GM18499 (cell line): ENCODE measurements around the gene XPNPEP1.
"Not testable (repeated sequence)": the region's sequence is repeated elsewhere in the genome, so short reads cannot be mapped to it uniquely, and the experiment has no call there.

Source experiments
- ATAC-seq: cut with Tn5 transposase; IDR thresholded peaks from one replicate; pipeline ENCODE4 v1.9.1; 2021; ENCODE audit warnings: moderate number of reproducible peaks; ENCODE audit not compliant: insufficient read depth, unreplicated experiment

Gene XPNPEP1

GRCh38 chr10:109926061-109926745 lies 2.9 kb upstream of the XPNPEP1 start:
- no peak for ATAC-seq

GRCh38 chr10:109924967-109925620 lies 1.8 kb upstream of the XPNPEP1 start:
- ATAC-seq, result no peak

DNA sequence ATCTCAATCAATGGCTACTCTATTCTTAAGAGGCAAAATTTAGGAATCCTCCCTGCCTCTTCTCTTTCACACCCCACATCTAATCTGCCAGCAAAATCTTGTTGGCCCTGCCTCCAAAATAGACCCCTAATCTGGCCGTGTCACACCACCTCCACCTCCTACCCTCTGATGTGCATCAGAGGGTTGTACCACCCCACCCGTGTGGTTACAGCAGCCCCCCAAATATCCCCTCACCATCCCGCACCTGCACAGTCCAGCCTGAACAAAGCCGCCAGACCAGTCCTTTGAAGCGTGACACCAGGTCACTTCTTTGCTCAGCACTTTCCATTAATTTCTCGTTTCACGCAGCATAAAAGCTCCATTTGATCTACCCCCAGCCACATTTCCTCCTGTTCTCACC lies 776 bp upstream of the XPNPEP1 start:
- ATAC-seq, result no peak

DNA sequence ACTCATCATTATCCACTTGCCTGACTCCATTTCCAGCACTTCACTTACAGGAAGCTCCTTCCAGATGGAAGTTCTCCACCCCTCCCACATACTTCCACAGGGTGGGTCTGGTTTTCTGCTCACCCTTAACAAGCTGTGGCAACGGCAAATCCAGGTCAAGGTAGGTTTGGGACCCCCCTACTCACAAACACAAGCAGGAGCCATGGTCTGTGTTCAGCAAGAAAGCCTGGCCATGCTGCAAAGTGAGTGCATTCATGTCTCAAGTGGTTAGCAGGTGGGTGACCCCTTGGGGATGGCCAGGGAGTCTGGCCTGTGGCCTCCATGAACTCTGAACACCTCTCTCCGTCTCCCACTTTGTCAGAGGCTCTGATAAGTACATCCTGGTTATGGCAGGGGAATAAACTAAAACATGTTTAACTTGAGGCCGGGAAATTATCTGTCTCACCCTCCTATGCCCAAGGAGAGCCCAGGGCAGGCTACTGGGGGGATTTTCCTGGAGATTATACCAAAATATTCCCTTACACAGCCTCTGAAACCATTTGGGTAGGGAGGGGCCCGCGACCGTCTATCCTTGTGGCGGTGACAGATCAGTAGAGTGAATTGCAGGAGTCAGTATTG lies 844 bp downstream of the XPNPEP1 start:
- no peak for ATAC-seq

- ATAC-seq, result no peak
These were observed 3.3 kb downstream of the XPNPEP1 start for GRCh38 chr10:109920016-109920415.

- ATAC-seq, result no peak
These were observed 4.1 kb downstream of the XPNPEP1 start for GRCh38 chr10:109919220-109919619.

DNA sequence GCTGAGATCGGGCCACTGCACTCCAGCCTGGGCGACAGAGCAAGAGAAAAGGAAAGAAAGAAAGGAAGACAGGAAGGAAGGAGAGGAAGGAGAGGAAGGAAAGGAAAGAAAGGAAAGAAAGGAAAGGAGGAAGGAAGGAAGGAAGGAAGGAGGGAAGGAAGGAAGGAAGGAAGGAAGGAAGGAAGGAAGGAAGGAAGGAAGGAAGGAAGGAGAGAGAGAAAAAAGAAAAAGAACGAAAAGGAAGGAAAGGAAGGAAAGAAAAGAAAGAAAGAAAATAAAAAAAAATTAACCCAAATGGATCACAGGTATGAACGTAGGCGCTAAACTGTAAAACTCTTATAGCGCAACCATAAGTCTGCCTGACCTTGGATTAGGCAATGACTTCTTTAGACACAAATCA lies 4.6 kb downstream of the XPNPEP1 start:
- ATAC-seq, result not testable (repeated sequence)

DNA sequence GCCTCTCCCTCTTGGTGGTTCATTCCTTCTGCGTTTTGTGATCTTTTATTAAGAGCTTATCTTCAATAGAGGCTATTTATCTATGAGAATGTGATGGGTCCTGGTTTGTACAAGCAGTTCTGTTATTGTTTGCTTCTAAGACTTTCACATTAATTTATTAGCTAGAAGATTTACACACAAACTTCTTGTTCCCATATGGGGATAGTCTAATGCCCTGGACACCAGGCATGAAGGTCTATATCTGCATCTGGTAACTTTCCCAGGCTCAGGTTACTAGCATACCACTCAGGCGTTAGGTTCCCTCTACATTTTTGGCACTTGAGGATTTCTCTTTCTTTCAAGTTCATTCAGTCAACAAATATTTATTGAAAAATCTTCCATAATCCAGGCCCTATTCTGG lies 7.7 kb downstream of the XPNPEP1 start:
- no peak for ATAC-seq

DNA sequence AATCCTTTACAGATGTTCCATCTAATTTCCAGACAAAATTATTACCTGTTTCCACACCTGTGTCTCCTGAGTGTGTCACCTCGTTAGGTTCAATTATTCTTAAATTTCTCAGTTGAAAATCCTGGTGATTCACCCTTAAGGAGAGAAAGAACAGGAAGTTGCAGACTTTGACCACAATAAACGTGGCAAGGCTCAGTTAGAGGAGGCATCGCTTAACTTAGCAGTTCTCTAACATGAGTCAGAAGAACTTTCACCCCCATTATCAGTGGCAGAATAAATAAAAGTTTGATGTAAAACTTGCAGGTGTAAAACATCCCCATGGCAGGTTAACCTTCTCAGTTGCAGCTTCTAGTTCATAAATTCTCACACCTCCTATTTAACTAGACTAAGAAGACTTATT lies 8.3 kb downstream of the XPNPEP1 start:
- no peak for ATAC-seq

- ATAC-seq, result no peak
These were observed 9.9 kb downstream of the XPNPEP1 start for GRCh38 chr10:109913306-109913892.

GRCh38 chr10:109912335-109913281 lies 10.7 kb downstream of the XPNPEP1 start:
- ATAC-seq, result peak; percentile 78

DNA sequence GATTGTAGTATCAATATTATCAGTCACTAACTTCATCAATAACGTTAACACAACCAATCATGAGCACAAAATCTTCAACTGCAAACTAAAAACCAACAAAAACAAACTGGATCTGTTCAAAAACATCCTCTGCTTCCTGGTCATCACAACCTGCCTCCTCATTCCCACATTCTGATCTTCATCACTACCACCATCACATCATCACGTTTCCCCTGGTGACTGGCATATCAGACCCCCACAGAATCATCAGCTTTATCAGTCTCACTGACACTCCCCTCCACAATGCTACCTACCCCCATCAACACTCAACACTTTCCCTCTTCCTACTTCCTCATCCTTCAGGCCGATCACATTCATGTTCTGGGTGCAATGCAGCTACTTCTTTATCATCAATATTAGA lies 11.4 kb downstream of the XPNPEP1 start:
- ATAC-seq, result no peak

- ATAC-seq, result no peak
These were observed 17.0 kb downstream of the XPNPEP1 start for GRCh38 chr10:109906316-109906715.

- no peak for ATAC-seq
These were observed 18.9 kb downstream of the XPNPEP1 start for GRCh38 chr10:109904397-109904796.

- peak; percentile 64 for ATAC-seq
These were observed 20.0 kb downstream of the XPNPEP1 start for GRCh38 chr10:109902992-109903947.

GRCh38 chr10:109899356-109900331 lies 23.7 kb downstream of the XPNPEP1 start:
- no peak for ATAC-seq

GRCh38 chr10:109898666-109899355 lies 24.5 kb downstream of the XPNPEP1 start:
- no peak for ATAC-seq
